Stimulated activated CD8-positive, alpha-beta memory T cell treated with anti-CD3 and anti-CD28 coated beads, Interleukin-7, amount 100 ng/mL, for 4 hours (primary cell): ENCODE measurements around the gene IRS2.
"Not testable (repeated sequence)": the region's sequence is repeated elsewhere in the genome, so short reads cannot be mapped to it uniquely, and the experiment has no call there.

ENCODE experiments used
- DNase-seq, 2 donors: peaks; one replicate each; pipeline ENCODE4 v3.0.0-alpha.2; 2020; ENCODE audit warnings: low read depth in 2 of 2

IRS2 gene

DNA sequence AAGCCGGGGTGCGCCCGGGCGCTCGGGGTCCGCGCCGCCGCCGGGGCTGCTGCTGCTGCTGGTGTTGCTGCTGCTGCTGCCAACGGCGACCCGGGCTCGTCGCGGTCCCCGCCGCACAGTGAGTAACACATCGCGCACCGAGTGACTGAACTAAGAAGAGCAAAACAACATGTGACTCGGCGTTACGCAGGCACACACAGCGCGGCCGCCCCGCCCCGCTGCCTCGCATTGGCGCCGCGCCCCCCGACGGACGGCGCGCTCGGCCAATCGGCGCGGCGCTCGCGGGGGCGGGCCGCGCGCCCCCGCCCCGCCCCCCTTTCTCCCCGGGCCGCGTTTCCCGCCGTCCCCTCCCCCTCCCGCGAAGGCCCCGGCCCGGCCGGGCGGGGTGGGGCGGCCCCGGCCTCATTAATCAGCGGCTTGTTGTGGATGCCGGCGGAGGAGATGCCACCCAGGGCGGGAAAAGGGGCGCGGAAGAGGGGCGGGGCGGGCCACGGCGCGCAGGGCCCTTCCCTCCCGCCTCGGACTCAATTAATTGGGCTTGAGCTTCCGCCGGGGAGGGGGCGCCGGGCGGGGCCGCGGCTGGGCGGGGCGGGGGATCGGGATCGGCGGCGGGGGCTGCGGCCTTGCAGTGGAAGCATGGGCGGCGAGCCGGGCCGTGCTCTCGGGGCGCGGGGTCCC, at the start of gene IRS2:
IRS2 (minus strand) TSS at position 127 of the 678 bp plus-strand sequence. CDS start 530 bp downstream, outside the sequence.
- DNase-seq = peak; percentile 85 to 87

GRCh38 chr13:109834973-109835720, 48.8 kb upstream of the IRS2 start:
- DNase-seq = no peak

- no peak for DNase-seq
Measured at GRCh38 chr13:109833940-109834339, 47.6 kb upstream of the IRS2 start.

- DNase-seq = no peak
Measured at GRCh38 chr13:109833071-109833470, 46.7 kb upstream of the IRS2 start.

DNA sequence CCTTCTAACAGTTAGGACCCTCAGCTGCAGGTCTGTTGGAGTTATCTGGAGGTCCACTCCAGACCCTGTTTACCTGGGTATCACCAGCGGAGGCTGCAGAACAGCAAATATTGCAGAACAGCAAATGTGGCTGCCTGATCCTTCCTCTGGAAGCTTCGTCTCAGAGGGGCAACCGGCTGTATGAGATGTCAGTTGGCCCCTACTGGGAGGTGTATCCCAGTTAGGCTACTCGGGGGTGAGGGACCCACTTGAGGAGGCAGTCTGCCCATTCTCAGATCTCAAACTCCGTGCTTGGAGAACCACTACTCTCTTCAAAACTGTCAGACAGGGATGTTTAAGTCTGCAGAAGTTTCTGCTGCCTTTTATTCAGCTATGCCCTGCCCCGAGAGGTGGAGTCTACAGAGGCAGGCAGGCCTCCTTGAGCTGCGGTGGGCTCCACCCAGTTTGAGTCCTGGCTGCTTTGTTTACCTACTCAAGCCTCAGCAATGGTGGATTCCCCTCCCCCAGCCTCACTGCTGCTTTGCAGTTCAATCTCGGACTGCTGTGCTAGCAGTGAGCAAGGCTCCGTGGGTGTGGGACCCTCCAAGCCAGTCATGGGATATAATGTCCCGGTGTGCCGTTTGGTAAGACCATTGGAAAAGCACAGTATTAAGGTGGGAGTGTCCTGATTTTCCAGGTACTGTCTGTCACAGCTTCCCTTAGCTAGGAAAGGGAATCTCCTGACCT, 42.4 kb upstream of the IRS2 start:
- not testable (repeated sequence) for DNase-seq

DNA sequence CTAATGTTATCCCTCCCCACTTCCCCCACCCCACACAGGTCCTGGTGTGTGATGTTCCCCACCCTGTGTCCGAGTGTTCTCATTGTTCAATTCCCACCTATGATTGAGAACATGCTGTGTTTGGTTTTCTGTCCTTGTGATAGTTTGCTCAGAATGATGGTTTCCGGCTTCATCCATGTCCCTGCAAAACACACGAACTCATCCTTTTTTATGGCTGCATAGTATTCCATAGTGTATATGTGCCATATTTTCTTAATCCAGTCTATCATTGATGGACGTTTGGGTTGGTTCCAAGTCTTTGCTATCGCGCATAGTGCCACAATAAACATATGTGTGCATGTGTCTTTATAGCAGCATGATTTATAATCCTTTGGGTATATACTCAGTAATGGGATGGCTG, 36.8 kb upstream of the IRS2 start:
- not testable (repeated sequence) for DNase-seq

- no peak for DNase-seq
Measured at GRCh38 chr13:109821103-109821502, 34.7 kb upstream of the IRS2 start.

GRCh38 chr13:109819874-109820273, 33.5 kb upstream of the IRS2 start:
- no peak for DNase-seq

- no peak for DNase-seq
Measured at GRCh38 chr13:109818886-109819285, 32.5 kb upstream of the IRS2 start.

DNA sequence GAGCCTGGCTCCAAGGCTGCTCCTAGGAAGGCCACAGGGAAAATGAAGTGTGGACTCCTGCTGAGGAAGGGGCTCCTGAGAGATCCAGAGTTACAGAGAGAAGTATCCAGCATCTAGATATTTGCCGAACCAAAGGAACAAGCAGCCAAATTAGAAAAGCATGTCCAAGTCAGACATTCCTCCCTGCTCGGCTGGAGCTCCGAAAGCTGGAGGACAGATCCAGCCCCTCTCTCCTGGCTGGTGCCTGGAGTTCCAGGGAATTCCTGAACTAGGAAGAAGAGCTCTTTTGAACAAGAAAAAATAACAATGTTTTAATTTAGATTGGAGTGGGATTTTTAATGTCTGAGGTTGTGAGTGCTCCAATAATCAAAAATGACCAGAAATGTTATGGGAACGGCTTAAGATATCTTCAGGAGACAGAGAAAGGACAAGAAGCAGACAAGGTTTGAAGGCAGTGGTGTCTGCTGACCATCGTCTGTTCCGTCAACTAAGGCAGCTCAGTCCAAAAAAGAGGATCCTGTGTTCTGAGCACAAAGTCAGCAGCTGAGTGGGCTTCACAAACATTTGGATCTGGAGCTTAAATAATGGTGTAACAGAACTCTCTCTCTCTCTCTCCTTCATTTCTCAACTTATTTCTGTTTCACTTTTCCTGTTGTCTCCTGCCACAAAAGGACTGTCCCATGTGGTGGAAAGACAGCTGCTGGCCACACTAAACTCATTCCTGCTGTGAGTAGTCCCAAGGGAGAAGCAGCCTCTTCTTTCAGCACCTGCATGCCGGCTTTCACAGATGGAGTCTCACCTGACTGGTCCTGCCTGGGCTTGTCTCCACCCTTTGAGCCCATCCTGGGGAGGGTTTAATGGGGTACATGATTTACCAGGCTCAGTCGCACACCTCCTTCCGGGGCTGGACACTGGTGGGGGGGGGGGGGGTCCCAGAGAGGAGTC, 31.5 kb upstream of the IRS2 start:
- no peak for DNase-seq

DNA sequence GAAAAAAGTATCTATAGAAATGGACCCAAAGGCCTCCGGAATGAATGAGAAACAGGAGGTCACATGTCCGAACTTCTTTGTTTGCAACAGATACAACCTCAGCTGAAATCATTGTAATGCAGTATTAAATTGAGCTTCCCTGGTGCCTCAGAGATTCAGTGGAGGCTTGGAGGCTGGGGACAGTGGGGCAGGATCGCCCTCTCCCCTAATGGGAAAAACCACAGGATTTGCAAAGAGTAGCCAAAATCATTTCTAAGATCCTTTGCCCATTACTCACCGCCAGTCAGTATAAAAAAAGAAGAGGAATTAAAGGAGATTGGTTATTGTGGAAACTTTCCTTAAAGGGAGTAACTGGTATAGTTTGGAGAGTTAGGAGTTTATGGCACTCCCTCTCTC, 30.4 kb upstream of the IRS2 start:
- DNase-seq = no peak

GRCh38 chr13:109816112-109816807, 29.9 kb upstream of the IRS2 start:
- DNase-seq = no peak

DNA sequence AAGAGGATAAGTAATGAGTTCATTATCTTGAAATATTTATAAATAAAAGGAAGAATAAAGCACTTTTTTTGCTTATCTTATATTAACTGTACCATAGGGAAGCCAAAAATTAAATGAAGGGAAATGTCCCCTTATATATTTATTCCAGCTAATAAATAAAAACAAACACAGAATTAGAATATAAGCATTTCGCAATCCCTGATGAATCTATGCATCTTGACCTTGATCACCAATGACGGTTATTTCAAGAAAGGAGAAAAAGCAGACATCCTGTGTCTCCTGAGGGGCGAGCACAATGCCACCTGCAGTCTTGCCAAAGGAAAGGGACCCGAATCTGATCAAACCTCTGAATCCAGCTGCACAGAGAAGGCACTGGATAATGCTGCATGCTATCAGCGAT, 29.3 kb upstream of the IRS2 start:
- no peak for DNase-seq

- no peak for DNase-seq
Measured at GRCh38 chr13:109813663-109814062, 27.3 kb upstream of the IRS2 start.

GRCh38 chr13:109812382-109812781, 26.0 kb upstream of the IRS2 start:
- no peak for DNase-seq

- no peak for DNase-seq
Measured at GRCh38 chr13:109810761-109811510, 24.6 kb upstream of the IRS2 start.

- no peak for DNase-seq
Measured at GRCh38 chr13:109809216-109809932, 23.0 kb upstream of the IRS2 start.

GRCh38 chr13:109807345-109807744, 21.0 kb upstream of the IRS2 start:
- no peak for DNase-seq

DNA sequence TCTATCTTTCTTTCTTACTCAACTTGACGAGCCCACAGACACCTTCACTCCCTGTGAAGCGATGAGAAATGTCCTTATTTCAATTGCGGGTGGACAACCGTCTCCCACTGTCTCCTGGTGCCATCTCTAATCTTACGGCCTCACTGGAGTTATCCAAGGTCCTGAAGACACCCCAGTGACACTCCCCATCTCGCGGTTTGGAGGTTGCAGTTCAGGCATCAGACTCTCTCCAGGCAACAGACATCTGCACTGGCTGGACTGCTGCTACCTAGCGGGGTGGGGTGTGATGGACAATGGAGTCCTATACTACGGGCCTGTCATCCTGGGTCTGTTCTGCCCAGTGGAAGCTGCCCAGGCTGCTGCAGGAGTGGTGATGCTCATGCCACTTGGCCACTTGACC, 18.3 kb upstream of the IRS2 start:
- no peak for DNase-seq

DNA sequence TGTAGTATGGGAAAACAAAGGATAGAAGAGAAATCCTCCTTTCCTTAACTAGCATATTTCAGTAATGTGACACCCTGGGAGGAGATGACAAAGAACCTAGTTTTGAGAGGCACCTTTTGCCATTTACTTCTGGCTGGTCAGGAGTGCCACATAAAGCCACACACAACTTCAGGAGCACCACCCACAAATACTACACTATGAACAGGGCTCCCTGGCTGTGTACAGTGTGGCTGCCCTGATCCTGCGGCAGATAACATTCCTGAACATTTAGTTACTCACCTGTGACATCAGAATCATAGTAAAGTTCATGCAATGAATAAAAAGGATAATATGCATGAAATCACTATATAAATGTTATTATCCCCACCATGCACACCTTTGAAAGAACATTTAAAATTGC, 17.4 kb upstream of the IRS2 start:
- no peak for DNase-seq
